IPS-20b (cell line): ENCODE data around the gene GRAP2.
"Not testable (repeated sequence)": the region's sequence is repeated elsewhere in the genome, so short reads cannot be mapped to it uniquely, and the experiment has no call there.

Experiments
- H3K27ac ChIP-seq: one replicate; pipeline ENCODE4 v1.5.1; 2013; ENCODE audit warnings: low read length
- H3K27me3 ChIP-seq: 2 replicates; pipeline ENCODE4 v1.6.1; 2013; ENCODE audit warnings: mild to moderate bottlenecking, low read length, inconsistent platforms; ENCODE audit not compliant: insufficient read depth
- H3K36me3 ChIP-seq: 2 replicates; pipeline ENCODE4 v1.6.1; 2013; ENCODE audit warnings: low read depth, mild to moderate bottlenecking, inconsistent platforms, low read length, moderate library complexity; ENCODE audit not compliant: insufficient read depth
- H3K4me1 ChIP-seq: 2 replicates; pipeline ENCODE4 v1.6.1; 2013; ENCODE audit warnings: mild to moderate bottlenecking, control low read depth, inconsistent platforms, low read length, moderate library complexity; ENCODE audit not compliant: insufficient read depth
- H3K4me3 ChIP-seq: 2 replicates; pipeline ENCODE4 v1.5.1; 2013; ENCODE audit warnings: mild to moderate bottlenecking, low read length, inconsistent platforms
- H3K9ac ChIP-seq: 2 replicates; pipeline ENCODE4 v1.6.1; 2013; ENCODE audit warnings: low read depth, mild to moderate bottlenecking, inconsistent platforms, low read length, moderate library complexity
- H3K9me3 ChIP-seq: 2 replicates; pipeline ENCODE4 v1.6.1; 2013; ENCODE audit warnings: mild to moderate bottlenecking, low read depth, low read length, inconsistent platforms; ENCODE audit not compliant: insufficient read depth

Gene GRAP2

DNA sequence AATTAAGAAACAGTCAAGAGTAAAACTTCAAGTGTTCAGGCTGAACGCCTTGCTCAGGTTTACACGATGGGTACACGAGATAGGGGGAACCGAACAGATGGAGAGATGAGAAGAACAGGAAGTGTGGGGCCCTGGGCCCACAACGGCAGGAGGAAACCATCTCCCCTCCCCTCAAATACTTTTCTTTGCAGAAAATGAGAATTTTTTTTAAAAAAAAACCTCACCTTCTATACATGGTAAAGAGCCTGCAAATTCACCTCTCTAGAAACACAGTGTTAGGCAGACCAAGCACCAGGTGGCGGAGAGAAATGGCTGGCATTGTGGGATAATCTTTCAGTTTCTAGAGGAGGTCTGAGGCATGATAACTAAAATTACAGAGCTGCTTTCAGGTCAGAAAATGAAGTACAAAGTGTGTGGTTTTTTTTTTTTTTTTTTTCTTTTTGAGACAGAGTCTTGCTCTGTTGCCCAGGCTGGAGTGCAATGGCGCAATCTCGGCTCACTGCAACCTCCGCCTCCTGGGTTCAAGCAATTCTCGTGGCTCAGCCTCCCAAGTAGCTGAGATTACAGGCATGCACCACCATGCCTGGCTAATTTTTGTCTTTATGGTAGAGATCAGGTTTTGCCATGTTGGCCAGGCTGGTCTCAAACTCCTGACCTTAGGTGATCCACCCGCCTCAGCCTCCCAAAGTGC lies 50.9 kb downstream of the GRAP2 start:
- H3K4me1 ChIP-seq, H3K4me3 ChIP-seq, H3K27ac ChIP-seq, H3K36me3 ChIP-seq, H3K27me3 ChIP-seq, H3K9me3 ChIP-seq, H3K9ac ChIP-seq: not testable (repeated sequence)

DNA sequence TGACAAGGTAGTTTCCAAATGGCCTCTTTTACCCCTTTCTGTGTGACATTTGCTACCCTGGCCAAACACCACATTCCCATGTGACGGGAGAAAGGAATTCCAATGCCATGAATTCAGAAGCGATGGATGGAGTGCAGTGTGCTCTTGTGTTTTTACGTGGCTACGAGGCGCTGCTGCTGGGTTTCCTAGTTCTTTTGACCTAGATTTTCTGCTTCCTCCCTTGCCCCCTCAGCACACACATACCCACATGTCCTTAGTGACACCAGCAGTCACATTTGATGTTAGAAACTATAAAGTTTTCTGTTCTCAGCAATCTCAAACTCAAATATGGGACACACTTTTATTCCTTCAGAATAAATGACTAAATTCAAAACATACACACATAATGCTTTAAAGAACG lies 51.5 kb downstream of the GRAP2 start:
- no peak overlapping the region for H3K9ac ChIP-seq

DNA sequence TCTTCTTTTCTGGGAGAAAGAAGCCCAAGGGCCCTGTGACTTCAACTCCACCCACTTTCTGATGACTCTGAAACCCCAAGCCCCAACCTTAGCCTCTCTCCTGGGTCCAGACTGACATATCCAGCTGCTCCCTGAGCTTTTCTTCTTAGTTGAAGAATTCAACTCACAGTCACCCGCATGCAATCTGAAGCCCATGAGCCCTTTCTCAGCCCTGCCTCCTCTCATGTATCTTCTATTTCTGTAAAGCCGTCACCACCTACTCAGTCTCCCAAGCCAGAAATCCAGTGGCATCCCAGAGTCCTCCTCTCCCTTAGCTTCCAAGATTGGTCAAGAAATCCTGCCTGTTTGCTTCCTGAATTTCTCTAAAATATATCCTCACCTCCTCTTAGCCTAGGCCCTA lies 52.2 kb downstream of the GRAP2 start:
- H3K4me1 ChIP-seq: no peaks in the 10 kb centered on the region; the same call in 1 of the 2 replicates
- H3K36me3 ChIP-seq: no peaks in the 10 kb centered on the region
- H3K9ac ChIP-seq: no peak overlapping the region
- no peaks in the 10 kb centered on the region for H3K9me3 ChIP-seq
- H3K4me3 ChIP-seq: no peak overlapping the region
- H3K27ac ChIP-seq: no peak overlapping the region
- no peaks in the 10 kb centered on the region for H3K27me3 ChIP-seq

More for the DNA sequence above, 51.5 kb downstream of the GRAP2 start:
- no peaks in the 10 kb centered on the region for H3K27me3 ChIP-seq
- H3K4me3 ChIP-seq: no peak overlapping the region
- no peak overlapping the region for H3K27ac ChIP-seq
- no peaks in the 10 kb centered on the region for H3K36me3 ChIP-seq
- no peaks in the 10 kb centered on the region for H3K9me3 ChIP-seq
- H3K4me1 ChIP-seq: no peaks in the 10 kb centered on the region; the same call in 1 of the 2 replicates

DNA sequence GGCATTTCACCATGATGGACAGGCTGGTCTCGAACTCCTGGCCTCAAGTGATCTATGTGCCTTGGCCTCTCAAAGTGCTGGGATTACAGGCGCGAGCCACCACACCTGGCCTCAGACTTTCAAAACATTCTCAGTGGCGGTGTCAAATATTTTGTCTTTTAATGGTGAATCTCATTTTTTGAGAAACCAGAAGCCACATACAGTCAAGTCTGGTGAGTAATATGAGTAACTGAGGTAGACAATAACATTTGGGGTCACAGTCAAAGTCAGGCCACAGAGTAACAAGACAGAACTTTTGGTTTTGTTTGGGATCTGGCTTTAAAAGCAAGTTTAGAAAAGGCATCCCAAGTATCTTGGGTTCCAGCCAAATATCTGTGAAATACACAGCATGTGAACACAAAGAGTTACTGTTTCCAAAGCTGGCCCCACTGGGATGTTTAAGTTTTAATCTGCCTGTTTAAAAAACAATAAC lies 53.7 kb downstream of the GRAP2 start:
- Histone ChIP-seq H3K4me1 (no peaks in the 10 kb centered on the region; the same call in 1 of the 2 replicates), H3K36me3 (no peaks in the 10 kb centered on the region), H3K27me3 (no peaks in the 10 kb centered on the region), H3K27ac (no peak overlapping the region), H3K4me3 (no peak overlapping the region), H3K9me3 (no peaks in the 10 kb centered on the region), H3K9ac (no peak overlapping the region)

DNA sequence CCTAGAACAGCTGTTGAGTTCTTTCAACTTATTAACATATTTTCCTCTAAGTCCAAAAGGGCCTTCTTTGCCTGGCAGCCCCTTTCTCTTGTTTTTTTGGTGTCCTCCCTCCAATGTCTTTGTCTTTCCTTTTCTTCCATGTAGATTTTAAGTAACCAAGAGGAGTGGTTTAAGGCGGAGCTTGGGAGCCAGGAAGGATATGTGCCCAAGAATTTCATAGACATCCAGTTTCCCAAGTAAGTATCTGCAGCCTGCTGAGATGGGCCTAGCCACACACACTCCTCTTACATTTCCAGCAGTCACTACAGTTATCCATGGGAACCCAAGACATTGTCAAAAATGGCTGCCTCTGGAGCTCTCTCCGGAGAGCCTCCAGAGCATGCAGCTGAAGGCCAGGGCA lies 54.8 kb downstream of the GRAP2 start:
- Histone ChIP-seq H3K36me3 (no peaks in the 10 kb centered on the region), H3K9me3 (no peaks in the 10 kb centered on the region), H3K27ac (no peak overlapping the region), H3K27me3 (peaks cover 9% of the 10 kb centered on the region), H3K9ac (no peak overlapping the region), H3K4me3 (no peak overlapping the region), H3K4me1 (no peaks in the 10 kb centered on the region; the same call in 1 of the 2 replicates)

DNA sequence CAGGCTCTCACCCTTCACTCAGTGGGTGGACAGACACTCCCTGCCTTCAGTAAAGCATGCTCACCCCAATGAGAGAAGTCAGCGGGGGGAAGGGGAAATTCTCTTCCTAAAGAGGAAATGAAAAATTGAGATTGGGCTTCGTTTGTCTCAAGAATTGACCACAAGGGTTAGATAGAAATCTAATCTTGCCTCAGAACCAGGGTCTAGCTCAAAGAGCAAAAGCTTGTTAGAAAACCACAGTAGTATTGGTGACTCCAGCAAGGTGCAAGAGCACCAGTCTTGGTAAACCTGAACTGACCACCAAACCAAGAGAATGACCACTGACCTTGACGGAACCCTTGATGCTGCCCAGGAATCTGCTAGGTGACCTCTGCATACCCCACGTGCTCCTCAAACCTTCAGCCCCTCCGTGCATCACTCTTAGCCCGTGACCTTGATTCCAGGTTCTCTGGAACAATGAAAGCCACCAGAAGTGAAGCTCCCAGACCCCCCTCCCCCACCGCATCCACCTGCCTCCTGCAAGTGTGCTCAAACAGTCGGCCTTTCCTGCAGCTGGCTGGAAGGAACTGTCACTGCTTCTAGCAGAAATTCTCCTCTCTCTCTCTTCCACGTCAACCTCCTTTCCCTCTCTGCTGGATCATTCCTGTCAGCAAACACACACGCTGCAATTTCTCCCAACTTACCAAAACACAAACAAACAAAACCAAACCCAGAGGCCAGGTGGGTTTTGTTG lies 56.2 kb downstream of the GRAP2 start:
- Histone ChIP-seq H3K27me3 (peaks cover 9% of the 10 kb centered on the region), H3K9ac (no peak overlapping the region), H3K27ac (no peak overlapping the region), H3K4me3 (no peak overlapping the region), H3K36me3 (no peaks in the 10 kb centered on the region), H3K9me3 (no peaks in the 10 kb centered on the region), H3K4me1 (no peaks in the 10 kb centered on the region; the same call in 1 of the 2 replicates)

DNA sequence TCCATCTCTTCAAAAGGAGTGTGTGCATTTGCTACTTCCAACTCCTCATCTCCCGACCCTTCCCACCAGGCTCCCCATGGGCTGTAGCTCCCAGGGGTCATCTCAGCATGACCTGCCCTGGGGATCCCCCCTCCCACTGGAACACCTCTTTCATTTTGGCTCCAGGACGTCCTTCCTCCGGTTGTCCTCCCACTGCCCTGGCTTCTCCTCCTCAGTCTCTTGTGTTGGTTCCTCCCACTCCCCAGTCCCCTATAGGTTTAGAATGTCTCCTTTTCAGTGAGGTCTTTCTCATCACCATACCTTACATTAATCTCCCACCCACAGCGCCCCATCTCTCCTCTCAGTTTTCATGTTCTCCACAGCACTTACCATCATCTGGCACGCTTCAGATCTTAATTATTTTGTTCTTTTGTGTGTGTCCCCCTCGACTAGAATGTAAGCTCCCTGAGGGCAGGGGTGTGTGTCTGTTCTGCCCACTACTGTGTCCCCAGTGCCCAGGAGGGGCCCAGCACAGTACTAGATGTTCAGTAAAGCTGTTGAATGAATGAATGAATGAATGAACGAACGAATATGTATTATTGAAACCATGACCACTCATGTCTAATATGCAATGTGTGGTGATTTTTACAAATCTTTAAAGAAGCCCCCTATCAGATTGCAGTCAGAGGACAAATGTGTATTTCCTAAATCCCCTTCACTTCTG lies 57.3 kb downstream of the GRAP2 start:
- Histone ChIP-seq H3K27me3 (peaks cover 9% of the 10 kb centered on the region), H3K4me1 (no peaks in the 10 kb centered on the region; the same call in 1 of the 2 replicates), H3K36me3 (no peaks in the 10 kb centered on the region), H3K9me3 (no peaks in the 10 kb centered on the region), H3K27ac (no peak overlapping the region), H3K9ac (no peak overlapping the region), H3K4me3 (no peak overlapping the region)

DNA sequence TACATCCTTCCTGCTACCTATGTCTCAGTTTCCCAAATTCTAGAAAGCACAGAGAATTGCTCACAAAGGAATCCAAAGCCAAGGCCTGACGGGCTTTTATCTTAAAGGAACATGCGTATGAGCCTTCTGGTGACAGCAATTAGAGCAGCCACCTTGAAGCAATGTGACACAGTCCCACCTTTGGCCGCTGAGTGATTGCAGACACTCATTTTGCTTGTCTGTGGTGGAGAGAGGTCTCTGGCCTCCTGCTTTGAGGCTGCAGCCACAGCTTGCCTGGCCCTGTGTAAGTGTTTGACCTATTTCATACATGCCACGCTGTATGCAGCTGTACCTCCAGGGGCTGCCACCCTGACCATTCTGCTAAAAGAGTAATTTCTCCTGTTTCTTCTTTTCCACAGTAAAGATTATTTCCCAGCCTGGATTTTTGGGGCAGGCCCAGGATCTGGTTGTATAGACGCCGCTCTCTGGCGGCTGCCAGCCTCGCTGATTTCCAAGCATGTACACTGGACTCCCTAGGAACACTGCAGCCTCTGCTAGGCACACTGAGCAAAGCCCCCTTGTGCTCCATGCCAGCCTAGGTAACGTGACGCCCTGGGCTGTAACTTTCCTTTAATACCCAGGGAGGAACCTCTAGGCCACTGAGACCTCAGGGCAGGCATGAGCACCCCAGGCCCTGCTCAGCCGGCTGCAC lies 58.2 kb downstream of the GRAP2 start:
- Histone ChIP-seq H3K36me3 (no peaks in the 10 kb centered on the region), H3K9ac (no peak overlapping the region), H3K4me1 (no peaks in the 10 kb centered on the region), H3K27me3 (peaks cover 9% of the 10 kb centered on the region), H3K4me3 (no peak overlapping the region), H3K9me3 (no peaks in the 10 kb centered on the region), H3K27ac (no peak overlapping the region)

DNA sequence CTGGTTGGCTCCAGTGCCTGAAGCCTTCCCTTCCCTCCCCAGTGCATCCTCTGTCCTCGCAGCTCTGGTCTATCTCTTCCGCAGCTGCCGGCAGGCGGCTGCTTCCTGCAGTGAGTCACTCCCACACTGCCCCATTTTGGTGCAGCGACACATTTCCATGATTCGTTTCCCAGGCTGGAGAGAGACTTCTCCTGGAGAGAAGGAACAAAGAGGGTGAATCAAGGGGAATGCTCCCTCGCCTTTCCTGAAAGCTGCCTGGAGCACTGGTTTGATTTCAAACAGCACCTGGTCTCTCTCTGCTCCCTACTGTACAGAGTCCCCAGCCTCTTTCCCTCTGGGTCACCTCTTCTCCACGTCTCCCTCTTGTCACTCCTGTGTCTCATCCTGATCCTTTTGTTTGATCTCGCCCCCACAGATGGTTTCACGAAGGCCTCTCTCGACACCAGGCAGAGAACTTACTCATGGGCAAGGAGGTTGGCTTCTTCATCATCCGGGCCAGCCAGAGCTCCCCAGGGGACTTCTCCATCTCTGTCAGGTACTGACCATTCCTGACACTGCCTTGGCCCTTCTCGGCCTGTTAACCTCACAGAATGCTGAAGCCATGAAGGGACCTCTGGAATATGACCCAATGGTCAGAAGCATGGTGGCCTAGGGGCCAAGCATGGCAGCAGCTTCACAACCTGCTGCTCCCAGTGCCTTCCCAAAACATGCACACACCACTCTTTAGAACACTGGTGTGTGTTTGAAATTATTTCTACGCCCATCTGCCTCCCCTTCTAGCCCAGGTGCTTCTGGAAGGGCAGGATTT lies 59.0 kb downstream of the GRAP2 start, which contains the start of gene TMA7B:
Gene TMA7B, plus strand, starts transcription at position 758 of the 808 bp plus-strand sequence. CDS start 3,978 bp downstream, outside the sequence.
- Histone ChIP-seq H3K4me1 (no peaks in the 10 kb centered on the region), H3K27ac (no peak within 1 kb of the TSS), H3K9me3 (no peaks in the 10 kb centered on the region), H3K4me3 (no peak within 1 kb of the TSS), H3K27me3 (peaks cover 9% of the 10 kb centered on the region), H3K36me3 (no peaks in the 10 kb centered on the region), H3K9ac (no peak within 1 kb of the TSS)

DNA sequence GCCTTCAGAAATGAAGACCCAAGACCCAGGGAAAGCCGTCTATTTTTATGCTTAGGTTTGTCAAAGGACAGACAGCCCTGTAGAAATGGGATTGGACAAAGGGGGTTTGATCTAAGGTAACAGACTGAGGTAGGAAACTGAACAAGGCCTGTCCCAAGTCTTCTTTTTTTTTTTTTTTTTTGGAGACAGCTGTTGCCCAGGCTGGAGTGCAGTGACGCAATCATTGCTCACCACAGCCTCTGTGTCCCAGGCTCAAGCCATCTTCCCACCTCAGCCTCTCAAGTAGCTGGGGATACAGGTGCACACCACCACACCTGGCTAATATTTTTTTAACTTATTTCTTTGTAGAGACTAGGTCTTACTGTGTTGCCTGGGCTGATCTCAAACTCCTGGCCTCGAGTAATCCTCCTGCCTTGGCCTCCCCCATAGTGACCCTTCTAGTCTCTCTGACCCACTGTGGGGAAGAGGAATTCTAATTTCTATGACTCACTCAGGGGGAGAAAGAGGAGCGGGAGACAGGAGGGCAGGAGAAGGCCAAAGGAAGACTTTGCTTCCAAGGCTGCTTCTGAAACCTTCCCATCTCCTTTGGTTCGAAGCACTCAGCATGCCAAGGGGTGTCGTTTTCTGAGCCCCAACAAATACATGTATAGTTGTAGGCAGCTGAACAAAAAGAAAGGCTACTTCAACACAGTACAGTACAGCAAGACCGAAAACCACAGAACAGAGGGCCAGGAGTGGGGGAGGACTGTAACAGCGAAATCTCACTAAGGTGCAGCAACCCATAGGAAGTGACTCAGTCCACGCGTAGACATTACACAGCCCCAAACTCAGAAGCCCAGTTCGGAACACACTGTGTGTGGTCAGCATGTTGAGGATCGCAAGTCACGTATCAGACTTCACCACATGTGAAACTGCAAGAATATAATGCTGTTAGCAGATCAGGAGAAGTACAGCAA lies 60.2 kb downstream of the GRAP2 start:
- Histone ChIP-seq H3K27ac (no peak overlapping the region), H3K4me3 (no peak overlapping the region), H3K27me3 (peaks cover 9% of the 10 kb centered on the region)

More for the DNA sequence above, 60.2 kb downstream of the GRAP2 start:
- no peak overlapping the region for H3K9ac ChIP-seq
- no peaks in the 10 kb centered on the region for H3K36me3 ChIP-seq
- no peaks in the 10 kb centered on the region for H3K4me1 ChIP-seq
- H3K9me3 ChIP-seq: no peaks in the 10 kb centered on the region
